ENCODE results near the gene RBM38. TPM values are rescaled to one million over a fixed set of nuclear protein-coding genes. Genes with fewer than 3 reads are reported as not detected.

The RBM38 gene
- total RNA-seq, 1 donor from 2014 or later, result 42.8 TPM

- Histone ChIP-seq H3K27me3 (ENCODE audit: control insufficient read depth, insufficient read depth, low read length) (no peaks in the 10 kb centered on the region), H3K4me3 (ENCODE audit: low read depth, low read length) (no peak overlapping the region), H3K36me3 (ENCODE audit: control insufficient read depth, insufficient read depth, low read length) (peaks cover 1% of the 10 kb centered on the region)
- DNase-seq (ENCODE audit: low read depth), result no peak
- TF ChIP-seq CTCF (IDR thresholded peaks at IDR 0.05; ENCODE audit: insufficient read depth, low read length, poor library complexity, severe bottlenecking), result no peak
These were observed 8.5 kb downstream of the RBM38 start for GRCh38 chr20:57399587-57400155.

- Histone ChIP-seq H3K27me3 (ENCODE audit: control insufficient read depth, insufficient read depth, low read length) (no peaks in the 10 kb centered on the region), H3K36me3 (ENCODE audit: control insufficient read depth, insufficient read depth, low read length) (peaks cover 1% of the 10 kb centered on the region), H3K4me3 (ENCODE audit: low read depth, low read length) (no peak overlapping the region)
- TF ChIP-seq CTCF (IDR thresholded peaks at IDR 0.05; ENCODE audit: insufficient read depth, low read length, poor library complexity, severe bottlenecking), result no peak
- DNase-seq (ENCODE audit: low read depth), result no peak
These were observed 9.1 kb downstream of the RBM38 start for GRCh38 chr20:57400231-57400701.

GRCh38 chr20:57400821-57401564, 9.8 kb downstream of the RBM38 start:
- Histone ChIP-seq H3K4me3 (ENCODE audit: low read depth, low read length) (no peak overlapping the region), H3K27me3 (ENCODE audit: control insufficient read depth, insufficient read depth, low read length) (no peaks in the 10 kb centered on the region), H3K36me3 (ENCODE audit: control insufficient read depth, insufficient read depth, low read length) (peaks cover 1% of the 10 kb centered on the region)
- no peak for TF ChIP-seq CTCF (IDR thresholded peaks at IDR 0.05; ENCODE audit: insufficient read depth, low read length, poor library complexity, severe bottlenecking)
- no peak for DNase-seq (ENCODE audit: low read depth)

- peaks cover 1% of the 10 kb centered on the region for H3K36me3 ChIP-seq (ENCODE audit: control insufficient read depth, insufficient read depth, low read length)
- DNase-seq (ENCODE audit: low read depth), result no peak
- H3K4me3 ChIP-seq (ENCODE audit: low read depth, low read length), result no peak overlapping the region
- TF ChIP-seq CTCF (IDR thresholded peaks at IDR 0.05; ENCODE audit: insufficient read depth, low read length, poor library complexity, severe bottlenecking), result no peak
- no peaks in the 10 kb centered on the region for H3K27me3 ChIP-seq (ENCODE audit: control insufficient read depth, insufficient read depth, low read length)
These were observed 10.3 kb downstream of the RBM38 start for GRCh38 chr20:57401565-57401918.

- H3K36me3 ChIP-seq (ENCODE audit: control insufficient read depth, insufficient read depth, low read length), result peaks cover 1% of the 10 kb centered on the region
- no peak overlapping the region for H3K4me3 ChIP-seq (ENCODE audit: low read depth, low read length)
- no peak for TF ChIP-seq CTCF (IDR thresholded peaks at IDR 0.05; ENCODE audit: insufficient read depth, low read length, poor library complexity, severe bottlenecking)
These were observed 11.3 kb downstream of the RBM38 start for GRCh38 chr20:57402206-57403125.

More at GRCh38 chr20:57402206-57403125, 11.3 kb downstream of the RBM38 start:
- H3K27me3 ChIP-seq (ENCODE audit: control insufficient read depth, insufficient read depth, low read length), result no peaks in the 10 kb centered on the region
- DNase-seq (ENCODE audit: low read depth), result no peak

All from kidney epithelial cell (primary cell).